Fibroblast of skin of left quadriceps (primary cell): ENCODE measurements around the gene SAFB2.

Experiments
- DNase-seq, 2 experiments: peaks; one replicate each; pipeline ENCODE4 v3.0.0-alpha.2; 2013; ENCODE audit warnings: low read depth in 2 of 2

SAFB2 gene

DNA sequence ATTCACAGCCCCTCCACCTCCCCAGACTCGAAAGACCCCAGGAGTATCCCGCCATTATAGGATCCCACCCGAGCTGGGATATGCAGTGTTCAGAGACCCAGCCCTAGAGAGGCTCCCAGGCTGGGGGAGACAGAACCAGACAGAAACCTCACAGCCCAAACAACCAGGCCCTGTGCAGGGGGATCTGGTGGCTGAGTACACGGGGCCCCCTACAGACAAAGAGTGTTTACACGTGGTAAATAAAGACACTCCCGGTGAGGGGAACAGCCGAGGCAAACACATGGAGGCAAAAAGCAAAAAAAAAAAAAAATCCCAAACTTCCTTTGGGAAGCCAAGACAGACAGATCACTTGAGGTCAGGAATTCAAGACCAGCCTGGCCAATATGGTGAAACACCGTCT is 79.9 kb downstream of the SAFB2 start:
- no peak for DNase-seq

GRCh38 chr19:5541456-5541855 is 81.1 kb downstream of the SAFB2 start:
- no peak for DNase-seq

DNA sequence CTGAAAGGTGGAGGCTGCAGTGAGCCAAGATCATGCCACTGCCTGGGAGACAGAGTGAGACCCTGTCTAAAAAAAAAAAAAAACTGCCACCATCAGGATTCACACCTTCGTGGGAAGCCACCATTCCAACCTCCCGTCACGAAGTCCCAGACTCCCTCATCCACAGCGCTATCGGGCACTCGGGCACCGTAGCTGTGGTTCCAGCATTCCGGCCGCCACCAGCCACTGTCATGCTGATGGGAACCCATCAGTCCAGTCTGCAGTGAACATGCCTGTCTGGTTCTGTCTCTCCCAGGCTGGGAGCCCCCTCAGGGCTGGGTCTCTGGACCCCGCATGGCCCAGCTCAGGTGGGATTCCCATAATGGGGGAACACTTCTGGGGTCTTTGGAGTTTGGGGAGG is 82.4 kb downstream of the SAFB2 start:
- DNase-seq: no peak

GRCh38 chr19:5537870-5538269 is 84.7 kb downstream of the SAFB2 start:
- no peak for DNase-seq
